CD4-positive, alpha-beta memory T cell (primary cell): Measurements from ENCODE around the gene PFDN1. TPM values are rescaled to one million over a fixed set of nuclear protein-coding genes. Genes with fewer than 3 reads are reported as not detected.
A peak's percentile ranks its signal among the peaks of the same experiment; 100 is the strongest.

Experiments
- CTCF ChIA-PET: fragments of 350-600 bp; sonication (Branson Sonifier 250); formaldehyde crosslinking; loops from one replicate; lab custom pipeline; 2021; ENCODE audit warnings: inconsistent platforms; ENCODE audit not compliant: partially characterized antibody; lab: Charles Lee
- POLR2A ChIA-PET: fragments of 350-600 bp; sonication (Branson Sonifier 250); formaldehyde crosslinking; loops from one replicate; lab custom pipeline; 2021; ENCODE audit not compliant: partially characterized antibody; lab: Charles Lee
- DNase-seq, 5 donors: peaks; one replicate each; pipeline versions ENCODE4 v3.0.0 to v3.0.0-alpha.2; 2020 to 2022; ENCODE audit warnings: mixed read lengths in 1 of 5
- H3K27ac ChIP-seq: one replicate; pipeline ENCODE4 v1.7.0; 2013; ENCODE audit warnings: low read depth, low read length
- H3K27me3 ChIP-seq: 2 replicates; pipeline ENCODE4 v1.7.0; 2013; ENCODE audit warnings: mild to moderate bottlenecking, low read length, moderate library complexity; ENCODE audit not compliant: insufficient read depth
- H3K36me3 ChIP-seq: 2 replicates; pipeline ENCODE4 v1.7.0; 2013; ENCODE audit warnings: mild to moderate bottlenecking, low read length, moderate library complexity; ENCODE audit not compliant: insufficient read depth
- H3K4me1 ChIP-seq: 2 replicates; pipeline ENCODE4 v1.7.0; 2013; ENCODE audit warnings: mild to moderate bottlenecking, low read length, moderate library complexity; ENCODE audit not compliant: insufficient read depth
- H3K4me3 ChIP-seq, 2 donors: one replicate each; pipeline ENCODE4 v1.7.0; 2013; ENCODE audit warnings: low read length in 2 of 2, mild to moderate bottlenecking in 1 of 2
- H3K9me3 ChIP-seq, 2 donors: one replicate each; pipeline ENCODE4 v1.7.0; 2013; ENCODE audit warnings: low read length in 2 of 2, control low read depth in 1 of 2; ENCODE audit not compliant: control insufficient read depth in 1 of 2
- H3K27ac Mint-ChIP-seq, 7 donors: one replicate each; pipeline ENCODE4 v1.8.0; 2020 to 2021; ENCODE audit warnings: mixed read lengths in 7 of 7, mild to moderate bottlenecking in 6 of 7, inconsistent platforms in 3 of 7, moderate library complexity in 3 of 7
- H3K27me3 Mint-ChIP-seq, 2 donors: one replicate each; pipeline ENCODE4 v1.8.0; 2020 to 2021; ENCODE audit warnings: mixed read lengths in 2 of 2
- H3K36me3 Mint-ChIP-seq, 2 donors: one replicate each; pipeline ENCODE4 v1.8.0; 2020 to 2021; ENCODE audit warnings: mixed read lengths in 2 of 2, inconsistent platforms in 1 of 2, mild to moderate bottlenecking in 1 of 2
- H3K4me1 Mint-ChIP-seq, 4 donors: one replicate each; pipeline ENCODE4 v1.8.0; 2020 to 2021; ENCODE audit warnings: mixed read lengths in 4 of 4, mild to moderate bottlenecking in 1 of 4
- H3K4me3 Mint-ChIP-seq, 8 donors: one replicate each; pipeline ENCODE4 v1.8.0; 2020 to 2021; ENCODE audit warnings: mixed read lengths in 8 of 8, mild to moderate bottlenecking in 7 of 8, moderate library complexity in 6 of 8, inconsistent platforms in 3 of 8
- H3K9me3 Mint-ChIP-seq, 8 donors: one replicate each; pipeline ENCODE4 v1.8.0; 2020 to 2021; ENCODE audit warnings: mixed read lengths in 8 of 8, mild to moderate bottlenecking in 5 of 8, inconsistent platforms in 3 of 8, moderate library complexity in 1 of 8
- intact Hi-C: fragments of 100-400 bp; cut with micrococcal nuclease; formaldehyde crosslinking; loops from one replicate; pipeline ENCODE4 v1.15.1; 2023
- polyA plus RNA-seq, 2 donors: library from polyadenylated mRNA; unstranded; fragments of 300-500 nt; fragmentation: Illumina TruSeq; gene quantifications; one replicate each; pipeline ENCODE4 v1.2.3, GENCODE V29; 2021
- total RNA-seq, 2 experiments: library from RNA; stranded (reverse); gene quantifications; one replicate each; pipeline ENCODE4 v1.2.3, GENCODE V29; 2021

Gene PFDN1
- total and polyA plus RNA-seq, 4 experiments from 2014 or later, result 24.8 to 223 (median 70.9) TPM

DNA sequence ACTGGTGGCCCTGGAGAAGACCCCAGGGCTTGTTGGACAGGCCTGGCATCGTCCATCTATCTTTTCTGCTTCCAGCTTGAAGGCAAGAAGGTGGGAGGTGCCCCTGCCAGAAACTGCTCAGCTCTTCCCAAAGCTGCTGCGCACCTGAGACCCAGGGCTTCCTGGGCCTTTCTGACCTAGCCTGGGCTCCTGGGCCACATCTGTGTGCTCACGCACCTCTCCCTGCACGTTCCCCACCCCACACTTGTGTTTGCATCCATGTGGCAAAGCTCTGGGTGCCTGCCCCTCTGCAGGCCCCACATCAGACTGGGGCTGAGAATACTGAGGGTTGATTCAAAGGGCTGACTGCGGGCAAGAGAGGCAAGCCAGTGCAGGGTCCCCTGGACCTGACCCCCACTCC lies 63.4 kb downstream of the PFDN1 start:
- Histone ChIP-seq H3K36me3 (no peaks in the 10 kb centered on the region), H3K27ac (no peak overlapping the region), H3K4me3 (no peak overlapping the region), H3K9me3 (no peaks in the 10 kb centered on the region), H3K27me3 (no peaks in the 10 kb centered on the region), H3K4me1 (no peaks in the 10 kb centered on the region)
- POLR2A ChIA-PET, result interaction anchor here (0.9 kb wide), 1 partner anchor 113 kb away, joined by 4 read pairs; no protein-coding TSS in a partner anchor
- no peak for DNase-seq
- no peak overlapping the region for H3K4me3 Mint-ChIP-seq
- H3K27me3 Mint-ChIP-seq, result no peaks in the 10 kb centered on the region
- intact Hi-C loops, result no loop called here
- peaks cover 1 to 2% of the 10 kb centered on the region in 2 donors for H3K36me3 Mint-ChIP-seq
- no peaks in the 10 kb centered on the region for H3K9me3 Mint-ChIP-seq
- CTCF ChIA-PET, result interaction anchor here (0.7 to 17.3 kb wide), 12 partner anchors 9 to 486 kb away, joined by 3 to 518 read pairs (median 4); partner anchors contain the start of genes HBEGF, PFDN1 and SLC4A9
- peak overlapping the region in 1 of 7 donors; percentile 57 for H3K27ac Mint-ChIP-seq
- H3K4me1 Mint-ChIP-seq, result peaks cover 1 to 2% (median 1%) of the 10 kb centered on the region in 4 donors

DNA sequence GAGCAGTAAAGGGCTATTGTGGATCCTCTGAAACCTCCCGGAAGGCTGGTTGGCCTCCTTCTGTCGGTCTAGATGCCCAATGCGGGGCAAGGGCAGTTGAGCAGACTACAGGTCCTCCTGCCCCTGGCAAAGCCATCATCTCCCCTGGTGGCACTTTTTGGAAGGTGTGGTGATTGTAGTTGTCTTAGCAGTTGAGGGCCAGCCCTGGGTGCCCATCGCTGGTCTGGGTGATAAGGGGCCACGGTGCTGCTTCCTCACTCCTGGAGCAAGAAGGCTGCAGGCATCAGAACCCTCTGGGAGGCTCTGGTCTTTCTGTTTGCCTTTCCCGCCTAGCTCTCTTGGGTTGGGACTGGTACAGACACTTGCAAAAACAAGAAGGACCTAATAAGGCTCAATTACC lies 64.1 kb downstream of the PFDN1 start:
- CTCF ChIA-PET, result interaction anchor here (1.5 to 17.3 kb wide), 4 partner anchors 10 to 120 kb away, joined by 3 to 518 read pairs (median 12); partner anchors contain the start of gene HBEGF
- Histone ChIP-seq H3K27ac (no peak overlapping the region), H3K4me1 (no peaks in the 10 kb centered on the region), H3K27me3 (no peaks in the 10 kb centered on the region), H3K9me3 (no peaks in the 10 kb centered on the region), H3K4me3 (no peak overlapping the region), H3K36me3 (no peaks in the 10 kb centered on the region)
- Mint-ChIP-seq H3K9me3 (no peaks in the 10 kb centered on the region), H3K36me3 (no peaks in the 10 kb centered on the region), H3K27me3 (no peaks in the 10 kb centered on the region), H3K27ac (peak overlapping the region in 1 of 7 donors; percentile 63), H3K4me3 (no peak overlapping the region), H3K4me1 (peaks cover 0 to 1% (median 0%) of the 10 kb centered on the region in 4 donors)
- intact Hi-C loops, result no loop called here
- DNase-seq, result no peak
- POLR2A ChIA-PET, result no interaction called here

- Histone ChIP-seq H3K4me3 (no peak overlapping the region), H3K4me1 (no peaks in the 10 kb centered on the region), H3K27me3 (no peaks in the 10 kb centered on the region), H3K9me3 (no peaks in the 10 kb centered on the region), H3K36me3 (no peaks in the 10 kb centered on the region), H3K27ac (no peak overlapping the region)
- DNase-seq, result no peak
- H3K4me1 Mint-ChIP-seq, result peaks cover 0 to 1% (median 0%) of the 10 kb centered on the region in 4 donors
- no peak overlapping the region for H3K27ac Mint-ChIP-seq
- no peaks in the 10 kb centered on the region for H3K27me3 Mint-ChIP-seq
- intact Hi-C loops, result no loop called here
- POLR2A ChIA-PET, result no interaction called here
- H3K9me3 Mint-ChIP-seq, result no peaks in the 10 kb centered on the region
- CTCF ChIA-PET, result interaction anchor here (0.7 to 17.3 kb wide), 8 partner anchors 8 to 121 kb away, joined by 3 to 518 read pairs (median 4); partner anchors contain the start of gene HBEGF
- no peak overlapping the region for H3K4me3 Mint-ChIP-seq
- H3K36me3 Mint-ChIP-seq, result no peaks in the 10 kb centered on the region
Observed at GRCh38 chr5:140236891-140237598, 65.9 kb downstream of the PFDN1 start.

DNA sequence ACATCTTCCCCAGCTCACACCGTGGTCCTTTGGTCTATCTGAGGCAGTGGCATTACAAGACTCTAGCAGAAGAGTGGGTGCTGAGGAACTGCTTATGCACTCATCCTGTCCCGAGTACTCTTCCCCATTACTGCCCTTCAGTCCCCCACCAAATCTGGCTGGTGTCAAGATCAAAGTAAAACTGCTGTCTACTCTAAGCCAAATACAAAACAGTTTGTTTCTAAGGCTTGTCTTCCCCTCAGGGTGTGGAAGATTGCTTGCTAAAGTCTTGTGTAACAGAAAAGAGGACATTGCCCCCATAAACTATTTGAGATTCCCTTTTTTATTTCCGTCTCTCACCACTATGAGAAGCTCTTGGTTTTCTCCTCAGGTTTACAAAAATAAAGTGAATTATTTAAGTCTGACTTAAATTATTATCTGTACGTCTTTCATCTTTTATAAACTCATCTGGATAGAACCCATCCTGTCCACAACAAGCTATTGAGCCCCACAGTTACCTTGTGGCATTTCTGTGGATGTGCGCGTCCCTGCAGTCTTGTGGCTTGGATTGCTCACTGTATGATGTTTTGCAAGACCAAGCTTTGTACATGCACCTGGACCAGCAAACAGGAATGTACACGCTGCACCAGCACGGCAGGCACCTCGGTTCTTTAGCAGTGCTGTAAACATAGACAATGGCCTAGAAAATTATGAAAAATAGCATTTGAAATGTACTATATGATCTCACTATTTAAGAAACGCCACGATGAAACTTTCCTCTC lies 66.9 kb downstream of the PFDN1 start:
- no peak overlapping the region for H3K4me3 ChIP-seq
- H3K27me3 Mint-ChIP-seq, result no peaks in the 10 kb centered on the region
- no peaks in the 10 kb centered on the region for H3K9me3 Mint-ChIP-seq
- H3K27ac Mint-ChIP-seq, result no peak overlapping the region
- H3K4me1 ChIP-seq, result no peaks in the 10 kb centered on the region
- no peaks in the 10 kb centered on the region for H3K27me3 ChIP-seq
- peaks cover 0 to 1% (median 0%) of the 10 kb centered on the region in 4 donors for H3K4me1 Mint-ChIP-seq
- no peak overlapping the region for H3K4me3 Mint-ChIP-seq
- ChIA-PET POLR2A (interaction anchor here (0.6 kb wide), 1 partner anchor 23 kb away, joined by 3 read pairs; no protein-coding TSS in a partner anchor), CTCF (interaction anchor here (0.7 to 1.9 kb wide), 6 partner anchors 7 to 124 kb away, joined by 3 to 11 read pairs (median 4); partner anchors contain the start of genes HBEGF and SLC4A9)
- no peaks in the 10 kb centered on the region for H3K9me3 ChIP-seq
- H3K36me3 ChIP-seq, result no peaks in the 10 kb centered on the region
- no peak for DNase-seq
- no peaks in the 10 kb centered on the region for H3K36me3 Mint-ChIP-seq
- intact Hi-C loops, result no loop called here
- H3K27ac ChIP-seq, result no peak overlapping the region

DNA sequence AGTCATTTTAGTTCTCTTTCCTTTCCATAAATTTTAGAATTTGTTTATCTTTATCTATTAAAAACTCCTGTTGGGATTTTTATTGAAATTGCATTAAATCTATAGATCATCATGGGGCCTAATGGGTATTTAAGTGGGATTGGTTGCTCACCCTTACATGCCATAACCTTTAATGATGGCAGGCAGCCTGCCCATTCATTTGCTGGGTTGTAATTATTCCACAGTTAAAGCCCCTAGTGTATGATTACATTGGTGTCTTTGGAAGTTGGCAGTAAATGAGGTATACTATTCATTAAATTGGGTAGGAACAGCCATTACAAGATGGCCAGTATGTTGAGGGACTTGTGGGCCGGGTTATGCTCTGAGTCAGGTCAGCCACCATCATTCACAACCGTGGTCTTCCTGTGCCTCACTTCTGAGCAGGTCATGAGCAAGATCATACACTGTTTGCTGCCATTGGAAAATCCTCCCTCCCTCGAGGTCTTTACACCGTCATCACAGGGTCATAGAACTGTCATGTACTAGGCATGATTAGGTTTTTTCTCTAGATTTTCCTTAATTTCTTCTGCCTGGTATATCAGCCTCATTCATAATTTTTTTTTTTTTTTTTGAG lies 68.4 kb downstream of the PFDN1 start:
- Histone ChIP-seq H3K4me1 (no peaks in the 10 kb centered on the region), H3K9me3 (no peaks in the 10 kb centered on the region), H3K27me3 (no peaks in the 10 kb centered on the region), H3K36me3 (no peaks in the 10 kb centered on the region), H3K4me3 (no peak overlapping the region), H3K27ac (no peak overlapping the region)
- Mint-ChIP-seq H3K36me3 (no peaks in the 10 kb centered on the region), H3K27me3 (no peaks in the 10 kb centered on the region), H3K4me3 (no peak overlapping the region), H3K27ac (no peak overlapping the region), H3K9me3 (no peaks in the 10 kb centered on the region), H3K4me1 (no peaks in the 10 kb centered on the region)
- ChIA-PET POLR2A (no interaction called here), CTCF (interaction anchor here (0.5 kb wide), 1 partner anchor 9 kb away, joined by 4 read pairs; no protein-coding TSS in a partner anchor)
- DNase-seq, result no peak
- intact Hi-C loops, result no loop called here

- H3K4me3 Mint-ChIP-seq, result no peak overlapping the region
- Histone ChIP-seq H3K4me1 (no peaks in the 10 kb centered on the region), H3K27me3 (no peaks in the 10 kb centered on the region), H3K27ac (no peak overlapping the region), H3K36me3 (no peaks in the 10 kb centered on the region), H3K9me3 (no peaks in the 10 kb centered on the region), H3K4me3 (no peak overlapping the region)
- H3K27me3 Mint-ChIP-seq, result no peaks in the 10 kb centered on the region
- ChIA-PET CTCF (interaction anchor here (0.9 to 1.3 kb wide), 4 partner anchors 9 to 130 kb away, joined by 3 to 7 read pairs (median 4); no protein-coding TSS in a partner anchor), POLR2A (no interaction called here)
- H3K4me1 Mint-ChIP-seq, result no peaks in the 10 kb centered on the region
- DNase-seq, result no peak
- H3K27ac Mint-ChIP-seq, result no peak overlapping the region
- H3K36me3 Mint-ChIP-seq, result no peaks in the 10 kb centered on the region
- no peaks in the 10 kb centered on the region for H3K9me3 Mint-ChIP-seq
- intact Hi-C loops, result no loop called here
Observed at GRCh38 chr5:140232731-140233130, 70.2 kb downstream of the PFDN1 start.
